Stimulated activated naive CD4-positive, alpha-beta T cell (primary cell): ENCODE data around the gene SLC22A2.
"Not testable (repeated sequence)": the region's sequence is repeated elsewhere in the genome, so short reads cannot be mapped to it uniquely, and the experiment has no call there.

Experiments
- DNase-seq, 6 experiments: peaks; one replicate each; lab custom pipeline; 2025; lab: John Stamatoyannopoulos, UW

The SLC22A2 gene

DNA sequence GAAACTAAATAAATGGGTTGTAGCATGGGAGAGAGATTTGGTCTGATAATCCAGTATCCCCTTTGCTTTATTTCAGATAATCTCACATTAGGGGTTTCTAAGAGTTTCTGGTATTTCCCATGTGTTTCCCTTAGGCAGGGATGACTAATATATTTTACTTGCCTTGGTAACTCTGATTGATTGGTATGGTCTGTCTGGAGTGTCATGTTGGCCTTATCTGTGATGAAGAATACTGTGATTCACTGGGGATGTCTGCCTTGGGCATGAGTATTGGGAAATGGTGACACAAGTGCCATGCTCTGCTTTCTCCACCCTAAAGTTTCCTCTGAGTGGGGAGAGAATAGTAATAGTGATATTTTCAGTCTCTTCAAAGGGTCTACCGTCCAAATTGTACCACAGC lies 10.1 kb downstream of the SLC22A2 start:
- no peak for DNase-seq

GRCh38 chr6:160247457-160247883 lies 11.2 kb downstream of the SLC22A2 start:
- DNase-seq, result no peak

GRCh38 chr6:160240691-160241084 lies 17.9 kb downstream of the SLC22A2 start:
- no peak for DNase-seq

- no peak for DNase-seq
These were observed 18.5 kb downstream of the SLC22A2 start for GRCh38 chr6:160239929-160240690.

GRCh38 chr6:160238761-160239751 lies 19.6 kb downstream of the SLC22A2 start:
- no peak for DNase-seq

- DNase-seq, result no peak
These were observed 20.3 kb downstream of the SLC22A2 start for GRCh38 chr6:160238278-160238711.

DNA sequence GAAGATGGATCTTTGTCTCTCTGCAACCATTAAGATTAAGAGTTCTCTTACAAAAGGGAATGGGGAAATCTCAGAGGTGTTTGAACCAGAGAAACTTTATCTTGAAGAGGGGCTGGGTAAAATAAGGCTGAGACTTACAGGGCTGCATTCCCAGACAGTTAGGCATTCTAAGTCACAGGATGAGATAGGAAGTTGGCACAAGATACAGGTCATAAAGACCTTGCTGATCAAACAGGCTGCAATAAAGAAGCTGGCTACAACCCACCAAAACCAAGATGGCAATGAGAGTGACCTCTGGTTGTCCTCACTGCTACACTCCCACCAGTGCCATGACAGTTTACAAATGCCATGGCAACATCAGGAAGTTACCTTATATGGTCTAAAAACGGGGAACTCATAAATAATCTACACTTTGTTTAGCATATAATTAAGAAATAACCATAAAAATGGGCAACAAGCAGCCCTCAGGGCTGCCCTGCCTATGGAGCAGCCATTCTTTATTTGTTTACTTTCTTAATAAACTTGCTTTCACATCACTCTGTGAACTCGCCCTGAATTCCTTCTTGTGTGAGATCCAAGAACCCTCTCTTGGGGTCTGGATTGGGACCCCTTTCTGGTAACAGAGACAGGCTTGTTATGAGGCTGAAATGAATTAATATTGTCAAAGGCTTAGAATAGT lies 20.9 kb downstream of the SLC22A2 start:
- DNase-seq, result not testable (repeated sequence)

DNA sequence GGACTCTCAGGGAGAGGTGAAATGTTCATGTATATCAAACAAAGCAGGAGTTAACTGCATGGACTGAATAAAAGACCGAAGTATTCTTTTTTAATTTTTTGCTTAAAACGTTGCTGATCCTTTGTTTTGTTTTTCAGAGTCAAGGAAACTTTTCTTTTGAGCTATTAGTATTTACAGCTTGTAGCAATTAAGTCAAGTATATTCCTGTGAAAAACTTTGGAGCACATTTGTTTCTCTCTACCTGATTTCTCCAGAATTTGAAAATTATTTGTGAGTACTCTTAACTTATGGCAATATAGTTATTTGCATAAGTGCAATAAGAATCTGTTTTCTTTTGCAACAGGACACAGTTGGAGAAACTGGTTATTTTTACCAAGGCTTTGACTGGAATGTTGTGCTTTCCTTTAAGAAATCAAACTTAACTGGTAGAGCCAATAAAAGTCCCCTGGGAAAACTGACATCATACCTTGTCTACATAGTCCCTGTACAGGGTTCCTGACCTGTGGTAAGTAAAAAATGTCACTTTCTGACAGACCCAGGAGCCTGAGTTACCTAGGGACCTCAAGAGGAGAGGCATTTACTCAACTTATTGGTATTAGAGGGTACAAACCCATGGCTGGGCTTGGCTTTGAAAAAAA lies 22.3 kb downstream of the SLC22A2 start:
- DNase-seq, result not testable (repeated sequence)

DNA sequence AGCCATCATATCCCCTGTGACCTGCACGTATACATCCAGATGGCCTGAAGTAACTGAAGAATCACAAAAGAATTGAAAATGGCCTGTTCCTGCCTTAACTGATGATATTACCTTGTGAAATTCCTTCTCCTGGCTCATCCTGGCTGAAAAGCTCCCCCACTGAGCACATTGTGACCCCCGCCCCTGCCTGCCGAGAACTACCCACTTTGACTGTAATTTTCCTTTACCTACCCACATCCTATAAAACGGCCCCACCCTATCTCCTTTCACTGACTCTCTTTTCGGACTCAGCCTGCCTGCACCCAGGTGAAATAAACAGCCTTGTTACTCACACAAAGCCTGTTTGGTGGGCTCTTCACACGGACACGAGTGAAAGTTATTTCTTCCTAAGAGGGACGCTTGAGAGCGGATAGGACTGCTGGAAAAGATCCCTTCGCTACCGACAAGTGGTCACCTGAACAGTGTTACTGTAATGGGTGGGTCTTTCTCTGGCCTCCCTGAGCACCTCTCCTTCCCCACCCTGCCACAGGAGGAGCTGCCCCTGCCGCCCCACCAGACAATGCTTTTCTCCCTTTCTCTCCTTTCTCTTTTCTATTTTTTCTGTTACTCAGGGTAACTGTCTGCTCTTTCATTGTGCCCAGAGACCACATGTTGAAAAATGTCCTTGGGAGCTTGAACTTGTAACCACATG lies 24.5 kb downstream of the SLC22A2 start:
- DNase-seq, result not testable (repeated sequence)

GRCh38 chr6:160227769-160228161 lies 30.9 kb downstream of the SLC22A2 start:
- no peak for DNase-seq

DNA sequence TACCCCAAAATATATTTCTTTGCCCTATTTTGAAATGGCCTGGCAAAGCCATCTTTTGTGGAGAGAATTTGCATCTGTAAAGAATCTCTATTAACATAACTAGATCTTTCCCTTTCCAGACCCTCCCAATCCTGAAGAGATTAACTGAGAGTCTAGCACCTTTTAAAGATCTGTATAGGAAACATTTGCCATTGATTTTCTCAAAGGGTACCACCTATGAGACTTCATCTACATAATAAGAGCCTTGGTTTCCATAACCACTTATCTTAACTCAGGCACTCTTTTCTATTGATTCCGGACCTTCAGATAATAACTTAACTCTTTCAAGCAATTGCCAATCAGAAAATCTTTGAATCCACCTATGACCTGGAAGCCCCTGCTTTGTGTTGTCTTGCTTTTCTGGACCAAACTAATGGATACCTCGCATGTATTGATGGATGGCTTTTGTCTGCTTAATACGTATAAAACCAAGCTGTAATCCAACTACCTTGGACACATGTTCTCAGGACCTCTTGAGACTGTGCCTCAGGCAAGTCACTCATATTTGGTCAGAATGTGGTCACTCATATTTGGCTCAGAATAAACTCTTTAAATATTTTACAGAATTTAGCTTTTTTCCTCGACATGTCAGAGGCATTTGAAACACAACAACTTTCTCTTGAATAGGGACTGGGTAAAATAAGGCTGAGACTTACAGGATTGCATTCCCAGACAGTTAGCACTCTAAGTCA lies 31.4 kb downstream of the SLC22A2 start:
- DNase-seq, result no peak

- DNase-seq, result no peak
These were observed 32.5 kb downstream of the SLC22A2 start for GRCh38 chr6:160226118-160226591.

GRCh38 chr6:160224639-160225237 lies 33.9 kb downstream of the SLC22A2 start:
- DNase-seq, result no peak

DNA sequence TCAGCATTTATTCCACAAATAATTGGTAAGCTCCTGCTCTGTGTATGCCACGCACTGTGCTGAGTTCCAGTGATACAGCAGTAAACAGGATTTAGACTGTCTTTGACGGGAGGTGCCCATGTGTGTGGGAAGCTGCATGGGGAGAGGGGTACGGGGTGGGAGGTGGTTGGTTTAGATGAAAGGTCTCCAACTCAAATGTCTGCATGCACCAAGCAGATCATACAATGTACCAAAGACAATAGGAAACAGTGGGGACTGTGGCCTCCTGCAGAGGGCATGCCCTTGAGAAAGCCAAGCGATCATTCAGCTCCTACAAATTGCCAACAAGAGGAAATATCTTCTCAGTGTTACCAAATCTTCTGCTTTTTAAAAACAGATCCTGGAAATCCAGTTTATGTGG lies 36.1 kb downstream of the SLC22A2 start:
- DNase-seq, result no peak

GRCh38 chr6:160221918-160222317 lies 36.7 kb downstream of the SLC22A2 start:
- no peak for DNase-seq

GRCh38 chr6:160221423-160221822 lies 37.2 kb downstream of the SLC22A2 start:
- DNase-seq, result no peak

GRCh38 chr6:160218810-160219209 lies 39.8 kb downstream of the SLC22A2 start:
- DNase-seq, result peak in 1 of 6 experiments; percentile 1

GRCh38 chr6:160217863-160218262 lies 40.8 kb downstream of the SLC22A2 start:
- no peak for DNase-seq

DNA sequence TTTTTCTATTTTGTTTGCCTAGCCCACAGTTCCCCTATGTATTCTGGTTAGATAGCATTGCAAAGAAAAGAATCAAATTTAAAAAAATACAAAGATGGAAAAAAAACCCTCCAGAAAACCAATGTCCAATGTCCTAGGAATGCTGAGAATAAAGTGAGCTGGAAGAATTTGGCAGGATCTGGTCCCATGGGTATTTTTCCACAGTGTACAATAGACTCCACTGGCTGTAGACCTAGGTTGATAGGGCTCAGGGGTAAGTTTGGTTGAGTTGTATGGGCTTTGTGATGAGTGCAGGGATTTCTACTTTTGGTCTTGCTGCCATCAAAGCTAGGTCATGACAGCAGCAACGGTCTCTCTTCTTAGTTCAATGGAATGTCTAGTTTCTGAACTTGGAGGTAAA lies 41.5 kb downstream of the SLC22A2 start:
- no peak for DNase-seq

GRCh38 chr6:160215232-160215631 lies 43.4 kb downstream of the SLC22A2 start:
- no peak for DNase-seq
